GM12878 (cell line): Measurements from ENCODE around the gene BBOX1. TPM values are rescaled to one million over a fixed set of nuclear protein-coding genes. Genes with fewer than 3 reads are reported as not detected.

Source experiments
- ATAC-seq: fragments of 200-7000 bp; cut with Tn5 transposase; 3 replicates; pipeline ENCODE4 v1.9.1; 2020; ENCODE audit warnings: mild to moderate bottlenecking, moderate library complexity
- BruUV-seq: library from RNA; stranded (reverse); fragments of 400-500 nt; replicated peaks from 2 replicates; lab custom pipeline; 2021; lab: Mats Ljungman, UMichigan
- CTCF ChIA-PET: fragments of 300-600 bp; sonication (Branson Sonifier 250); formaldehyde crosslinking; extraction: SDS; loops from one replicate; lab custom pipeline; 2021; ENCODE audit warnings: inconsistent platforms; lab: Yijun Ruan, JAX
- POLR2A ChIA-PET: fragments of 350-600 bp; formaldehyde crosslinking; extraction: SDS; loops from one replicate; lab custom pipeline; 2021; ENCODE audit warnings: inconsistent platforms; lab: Charles Lee
- RAD21 ChIA-PET: fragments of 300-600 bp; sonication (Branson Sonifier 250); formaldehyde crosslinking; loops from one replicate; lab custom pipeline; 2023; ENCODE audit warnings: antibody characterized with exemption; ENCODE audit not compliant: unreplicated experiment; lab: Charles Lee
- SMC1A ChIA-PET: fragments of 300-600 bp; sonication (Branson Sonifier 250); formaldehyde crosslinking; loops from one replicate; lab custom pipeline; 2023; ENCODE audit not compliant: unreplicated experiment, uncharacterized antibody; lab: Charles Lee
- DNase-seq: peaks from one replicate; pipeline ENCODE4 v3.0.0-alpha.2; 2011; ENCODE audit warnings: low read depth, low spot score
- FAIRE-seq: peaks from 3 replicates; lab custom pipeline; 2011; peaks lifted over from hg19 to GRCh38; lab: Jason Lieb, UNC
- H2AFZ ChIP-seq: 2 replicates; pipeline ENCODE4 v1.6.0; 2011; ENCODE audit warnings: low read depth, low read length, control low read depth; ENCODE audit not compliant: control insufficient read depth
- H3K27ac ChIP-seq: 2 replicates; pipeline ENCODE4 v1.5.1; 2011; ENCODE audit warnings: control low read depth; ENCODE audit not compliant: control insufficient read depth, insufficient read depth
- H3K27me3 ChIP-seq, 2 experiments: replicated peaks in 1 of 2; 2 replicates each; pipeline versions ENCODE4 v1.6.0 to v1.6.1; 2011; ENCODE audit warnings: low read length in 1 of 2; ENCODE audit not compliant: control insufficient read depth in 2 of 2, insufficient read depth in 2 of 2
- H3K36me3 ChIP-seq, 2 experiments: 2 replicates each; pipeline ENCODE4 v1.5.1; 2011; ENCODE audit warnings: low read length in 1 of 2; ENCODE audit not compliant: control insufficient read depth in 2 of 2, insufficient read depth in 2 of 2
- H3K4me1 ChIP-seq: 2 replicates; pipeline ENCODE4 v1.6.1; 2011; ENCODE audit warnings: mild to moderate bottlenecking, low read length, moderate library complexity, mixed read lengths; ENCODE audit not compliant: control insufficient read depth, insufficient read depth
- H3K4me2 ChIP-seq: 2 replicates; pipeline ENCODE4 v1.6.0; 2011; ENCODE audit warnings: control low read depth; ENCODE audit not compliant: control insufficient read depth, insufficient read depth
- H3K4me3 ChIP-seq: fragments of 200-600 bp; sonication (generic); 2 replicates; pipeline ENCODE4 v1.5.1; 2016
- H3K79me2 ChIP-seq: 2 replicates; pipeline ENCODE4 v1.6.0; 2011; ENCODE audit warnings: low read length; ENCODE audit not compliant: control insufficient read depth, insufficient read depth
- H3K9ac ChIP-seq: 2 replicates; pipeline ENCODE4 v1.8.0; 2011; ENCODE audit warnings: low read length, control low read depth, mixed read lengths; ENCODE audit not compliant: control insufficient read depth, insufficient read depth
- H3K9me3 ChIP-seq: replicated peaks from 3 replicates; pipeline ENCODE4 v1.5.1; 2011; ENCODE audit warnings: mild to moderate bottlenecking, low read length; ENCODE audit not compliant: control insufficient read depth, insufficient read depth
- H4K20me1 ChIP-seq: 2 replicates; pipeline ENCODE4 v1.6.0; 2011; ENCODE audit not compliant: control insufficient read depth, insufficient read depth
- ATF3 ChIP-seq: IDR thresholded peaks from 2 replicates; pipeline ENCODE4 v1.6.1; 2011; ENCODE audit warnings: low read depth, mild to moderate bottlenecking, low read length, moderate library complexity, borderline replicate concordance; ENCODE audit errors: extremely low read depth
- ATF7 ChIP-seq: fragments of 450-650 bp; IDR thresholded peaks from 2 replicates; pipeline ENCODE4 v1.6.1; 2016; ENCODE audit warnings: low read depth, mild to moderate bottlenecking
- BCLAF1 ChIP-seq: fragments of 450-650 bp; IDR thresholded peaks from 2 replicates; pipeline ENCODE4 v1.6.1; 2017; ENCODE audit warnings: antibody characterized with exemption, mild to moderate bottlenecking, moderate library complexity
- CBX3 ChIP-seq: fragments of 200-600 bp; sonication (generic); IDR thresholded peaks from 2 replicates; pipeline ENCODE4 v1.6.1; 2016; ENCODE audit warnings: low read depth, borderline replicate concordance
- CEBPZ ChIP-seq: fragments of 150-350 bp; IDR thresholded peaks from 2 replicates; pipeline ENCODE4 v1.6.1; 2016; ENCODE audit warnings: low read depth, low read length
- CHD4 ChIP-seq: fragments of 200-600 bp; sonication (generic); IDR thresholded peaks from 2 replicates; pipeline ENCODE4 v1.6.1; 2016; ENCODE audit warnings: mild to moderate bottlenecking
- EP300 ChIP-seq, 2 experiments: fragments of 150-350 bp in 1 of 2; IDR thresholded peaks; 2 replicates each; pipeline ENCODE4 v1.6.1; 2011 to 2012; ENCODE audit warnings: low read depth in 2 of 2, low read length in 2 of 2, borderline replicate concordance in 1 of 2, improper control_type of control experiment in 1 of 2, inconsistent platforms in 1 of 2; ENCODE audit not compliant: control insufficient read depth in 1 of 2
- ESRRA ChIP-seq: IDR thresholded peaks from 2 replicates; pipeline ENCODE4 v1.6.1; 2012; ENCODE audit warnings: mild to moderate bottlenecking, low read length, improper control_type of control experiment
- NFYB ChIP-seq: IDR thresholded peaks from 2 replicates; pipeline ENCODE4 v1.6.1; 2011; ENCODE audit warnings: low read depth, mild to moderate bottlenecking, low read length, improper control_type of control experiment, moderate library complexity; ENCODE audit not compliant: insufficient read depth
- SPI1 ChIP-seq: IDR thresholded peaks from 2 replicates; pipeline ENCODE4 v1.6.1; 2011; ENCODE audit warnings: low read depth, mild to moderate bottlenecking, low read length, moderate library complexity, borderline replicate concordance; ENCODE audit not compliant: insufficient read depth
- WGBS: methylation state at CpG from one replicate; pipeline ENCODE4 v1.1.6; 2016; ENCODE audit warnings: low lambda C conversion rate; ENCODE audit not compliant: insufficient replicate concordance, insufficient coverage; ENCODE audit errors: missing lambda C conversion rate; 5-methylcytosine and 5-hydroxymethylcytosine counted together
- in situ Hi-C: fragments of 300-500 bp; cut with MboI; formaldehyde crosslinking; loops from 9 replicates; pipeline ENCODE4 v1.14.3; 2018; ENCODE audit warnings: mixed read lengths
- intact Hi-C: fragments of 100-400 bp; cut with micrococcal nuclease; formaldehyde crosslinking; loops from one replicate; pipeline ENCODE4 v1.14.2; 2022; ENCODE audit not compliant: unreplicated experiment
- polyA plus RNA-seq, 11 experiments: library from polyadenylated mRNA; depleted of rRNA in 4 of 11; unstranded in 6 of 11; stranded (reverse) in 5 of 11; fragments of >200 nt; fragmentation: Nextera tagmentation in 4 of 11; fragmentation: Illumina TruSeq in 1 of 11; extraction: Ambion mirVana in 4 of 11; extraction: Trizol in 1 of 11; gene quantifications; 1 replicate in 1 of 11; 2 replicates in 10 of 11; pipeline versions ENCODE4 v1.2.1 to v1.2.3, GENCODE V29; 2011 to 2016; ENCODE audit warnings: inconsistent platforms in 2 of 11, missing spikeins in 2 of 11, low read depth in 1 of 11
- total RNA-seq, 4 experiments: library from RNA; depleted of rRNA in 3 of 4; stranded (reverse); fragments of >200 nt in 3 of 4; fragmentation: Illumina TruSeq in 1 of 4; extraction: Trizol in 1 of 4; gene quantifications; 2 replicates each; pipeline versions ENCODE4 v1.2.1 to v1.2.3, GENCODE V29; 2013 to 2021

The BBOX1 gene
- total and polyA plus RNA-seq, 10 of the 15 experiments (the other 5 are each of a cell fraction or from before 2014, with no cell fraction given) = 3.5 TPM; not detected in 9

DNA sequence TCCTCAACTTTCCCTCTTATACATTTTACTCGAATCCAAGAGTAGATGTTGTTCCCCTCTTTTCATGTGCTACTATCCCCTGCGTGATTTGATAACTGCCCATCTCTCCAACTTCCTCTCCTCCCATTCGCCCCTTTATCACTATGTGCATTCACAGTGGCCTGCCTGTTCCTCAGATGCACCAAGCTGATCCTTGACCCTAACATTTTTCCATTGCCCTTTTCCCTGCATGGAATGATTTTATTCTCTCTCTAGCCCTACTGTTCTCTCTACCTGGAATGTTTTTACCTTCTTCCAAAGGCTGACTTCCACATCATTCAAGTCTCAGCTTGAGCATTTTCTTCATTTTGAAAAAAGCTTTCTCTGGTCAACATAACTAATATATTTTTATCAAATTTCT is 15.8 kb upstream of the BBOX1 start:
- WGBS = 0% methylated on average over 3 of the region's 3 CpGs
- no TSS peak for BruUV-seq
- TF ChIP-seq ESRRA (no peak), EP300 (IDR thresholded peaks at IDR 0.05; ENCODE audit: borderline replicate concordance in 1 of 2, control insufficient read depth in 1 of 2, low read depth in 2 of 2, low read length in 2 of 2) (no peak)
- RAD21 ChIA-PET = no interaction called here
- no peaks in the 10 kb centered on the region for H3K9me3 ChIP-seq
- no peak for FAIRE-seq
- H3K27me3 ChIP-seq = no peaks in the 10 kb centered on the region
- no peaks in the 10 kb centered on the region for H3K79me2 ChIP-seq
- H3K4me2 ChIP-seq = no peak overlapping the region
- DNase-seq = no peak
- in situ Hi-C loops (no loop called here), intact Hi-C loops (no loop called here)
- no peaks in the 10 kb centered on the region for H3K4me1 ChIP-seq
- H3K27ac ChIP-seq = no peak overlapping the region
- POLR2A ChIA-PET = no interaction called here
- no peaks in the 10 kb centered on the region for H4K20me1 ChIP-seq
- CTCF ChIA-PET = no interaction called here
- SMC1A ChIA-PET = no interaction called here
- no peak for ATAC-seq
- H3K36me3 ChIP-seq = no peaks in the 10 kb centered on the region
- no peak overlapping the region for H3K4me3 ChIP-seq
- no peak overlapping the region for H2AFZ ChIP-seq
- H3K9ac ChIP-seq = no peak overlapping the region

DNA sequence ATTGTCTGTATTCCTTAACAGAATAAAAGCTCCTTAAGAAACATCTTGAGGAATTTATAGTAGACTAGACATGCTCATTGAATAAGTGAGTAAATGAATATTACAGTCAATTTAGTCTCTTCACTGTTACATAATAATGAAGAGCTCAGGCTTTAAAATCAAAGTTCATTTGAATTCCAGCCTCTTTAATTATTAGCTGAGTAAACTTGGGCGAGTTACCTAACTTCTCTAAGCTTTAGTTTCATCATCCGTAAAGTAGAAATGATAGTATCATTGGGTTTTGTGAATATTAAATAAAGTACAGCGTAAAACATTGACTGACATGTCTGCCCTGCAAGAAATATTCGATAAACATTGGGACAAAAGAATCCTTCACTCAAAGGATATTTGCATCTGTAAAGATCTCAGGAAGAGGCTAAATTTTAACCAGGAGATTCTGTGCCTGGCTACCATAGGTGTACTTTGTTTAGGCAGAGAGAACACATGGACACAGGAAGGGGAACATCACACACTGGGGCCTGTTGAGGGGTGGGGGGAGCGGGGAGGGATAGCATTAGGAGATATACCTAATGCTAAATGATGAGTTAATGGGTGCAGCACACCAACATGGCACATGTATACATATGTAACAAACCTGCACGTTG is 15.2 kb upstream of the BBOX1 start:
- DNase-seq = no peak
- POLR2A ChIA-PET = no interaction called here
- Histone ChIP-seq H3K9me3 (no peaks in the 10 kb centered on the region), H3K4me2 (no peak overlapping the region), H3K27ac (no peak overlapping the region), H4K20me1 (no peaks in the 10 kb centered on the region), H3K36me3 (no peaks in the 10 kb centered on the region), H2AFZ (no peak overlapping the region), H3K9ac (no peak overlapping the region), H3K79me2 (no peaks in the 10 kb centered on the region), H3K4me1 (no peaks in the 10 kb centered on the region), H3K4me3 (no peak overlapping the region), H3K27me3 (no peaks in the 10 kb centered on the region)
- intact Hi-C loops (no loop called here), in situ Hi-C loops (no loop called here)
- no TSS peak for BruUV-seq
- no peak for ATAC-seq
- RAD21 ChIA-PET = no interaction called here
- no peak for FAIRE-seq
- SMC1A ChIA-PET = no interaction called here
- CTCF ChIA-PET = no interaction called here
- WGBS = 7% methylated on average over 5 of the region's 6 CpGs
- TF ChIP-seq BCLAF1 (no peak), CBX3 (no peak), NFYB (no peak), ATF7 (no peak), SPI1 (no peak), CEBPZ (no peak), ATF3 (no peak), CHD4 (no peak)
